IPS-15b (cell line): ENCODE results near the gene TEX2.
"Not testable (repeated sequence)": the region's sequence is repeated elsewhere in the genome, so short reads cannot be mapped to it uniquely, and the experiment has no call there.

Experiments used
- H3K27me3 ChIP-seq: one replicate; pipeline ENCODE4 v1.6.1; 2013; ENCODE audit warnings: low read length; ENCODE audit not compliant: control insufficient read depth, insufficient read depth
- H3K36me3 ChIP-seq: one replicate; pipeline ENCODE4 v1.6.1; 2013; ENCODE audit warnings: low read length; ENCODE audit not compliant: control insufficient read depth, insufficient read depth
- H3K4me1 ChIP-seq: one replicate; pipeline ENCODE4 v1.6.1; 2013; ENCODE audit warnings: mild to moderate bottlenecking, low read length; ENCODE audit not compliant: control insufficient read depth, insufficient read depth
- H3K4me3 ChIP-seq: one replicate; pipeline ENCODE4 v1.5.1; 2013; ENCODE audit warnings: low read depth, low read length
- H3K9ac ChIP-seq: one replicate; pipeline ENCODE4 v1.6.1; 2013; ENCODE audit warnings: low read depth, mild to moderate bottlenecking, low read length
- H3K9me3 ChIP-seq: one replicate; pipeline ENCODE4 v1.6.1; 2013; ENCODE audit warnings: mild to moderate bottlenecking, low read length; ENCODE audit not compliant: control insufficient read depth, insufficient read depth

Gene TEX2

GRCh38 chr17:64133546-64134215 lies 129.4 kb downstream of the TEX2 start:
- Histone ChIP-seq H3K36me3 (no peaks in the 10 kb centered on the region), H3K4me1 (no peaks in the 10 kb centered on the region), H3K9me3 (no peaks in the 10 kb centered on the region), H3K9ac (no peak overlapping the region), H3K4me3 (no peak overlapping the region), H3K27me3 (peaks cover 21% of the 10 kb centered on the region)

- no peaks in the 10 kb centered on the region for H3K9me3 ChIP-seq
- H3K4me1 ChIP-seq = no peaks in the 10 kb centered on the region
- no peak overlapping the region for H3K4me3 ChIP-seq
- H3K27me3 ChIP-seq = peaks cover 26% of the 10 kb centered on the region
- H3K36me3 ChIP-seq = no peaks in the 10 kb centered on the region
- no peak overlapping the region for H3K9ac ChIP-seq
Measured at GRCh38 chr17:64131606-64132270, 131.3 kb downstream of the TEX2 start.

- no peak overlapping the region for H3K9ac ChIP-seq
- no peaks in the 10 kb centered on the region for H3K9me3 ChIP-seq
- no peaks in the 10 kb centered on the region for H3K4me1 ChIP-seq
- H3K36me3 ChIP-seq = no peaks in the 10 kb centered on the region
- H3K4me3 ChIP-seq = peak overlapping the region; percentile 55
- H3K27me3 ChIP-seq = peaks cover 26% of the 10 kb centered on the region
Measured at GRCh38 chr17:64130559-64131001, 132.5 kb downstream of the TEX2 start.

- Histone ChIP-seq H3K4me1 (no peaks in the 10 kb centered on the region), H3K27me3 (peaks cover 26% of the 10 kb centered on the region), H3K9me3 (no peaks in the 10 kb centered on the region), H3K36me3 (no peaks in the 10 kb centered on the region), H3K4me3 (peak within 1 kb of the TSS; percentile 55), H3K9ac (peak within 1 kb of the TSS; percentile 70)
Measured at GRCh38 chr17:64129765-64130558, 133.1 kb downstream of the TEX2 start, which contains the start of gene ERN1. TSS of gene ERN1 (minus strand) at chr17:64130144. CDS start at chr17:64130029, 115 bp downstream.

GRCh38 chr17:64129515-64129764 lies 133.6 kb downstream of the TEX2 start:
- H3K27me3 ChIP-seq = peaks cover 26% of the 10 kb centered on the region
- no peaks in the 10 kb centered on the region for H3K36me3 ChIP-seq
- H3K4me3 ChIP-seq = peak overlapping the region; percentile 45
- H3K9ac ChIP-seq = peak overlapping the region; percentile 70
- no peaks in the 10 kb centered on the region for H3K4me1 ChIP-seq
- H3K9me3 ChIP-seq = no peaks in the 10 kb centered on the region

- H3K4me3 ChIP-seq = peak overlapping the region; percentile 45
- no peaks in the 10 kb centered on the region for H3K4me1 ChIP-seq
- H3K36me3 ChIP-seq = no peaks in the 10 kb centered on the region
- peaks cover 26% of the 10 kb centered on the region for H3K27me3 ChIP-seq
- H3K9ac ChIP-seq = peak overlapping the region; percentile 70
- H3K9me3 ChIP-seq = no peaks in the 10 kb centered on the region
Measured at GRCh38 chr17:64128787-64129514, 134.1 kb downstream of the TEX2 start.

- Histone ChIP-seq H3K9ac (no peak overlapping the region), H3K4me3 (no peak overlapping the region), H3K36me3 (no peaks in the 10 kb centered on the region), H3K4me1 (no peaks in the 10 kb centered on the region), H3K27me3 (peaks cover 26% of the 10 kb centered on the region), H3K9me3 (no peaks in the 10 kb centered on the region)
Measured at GRCh38 chr17:64126918-64127317, 136.1 kb downstream of the TEX2 start.

- no peak overlapping the region for H3K9ac ChIP-seq
- no peaks in the 10 kb centered on the region for H3K4me1 ChIP-seq
Measured at GRCh38 chr17:64125937-64126336, 137.1 kb downstream of the TEX2 start.

GRCh38 chr17:64124609-64125008 lies 138.5 kb downstream of the TEX2 start:
- Histone ChIP-seq H3K9ac (no peak overlapping the region), H3K36me3 (no peaks in the 10 kb centered on the region), H3K4me1 (no peaks in the 10 kb centered on the region), H3K4me3 (no peak overlapping the region), H3K27me3 (peaks cover 11% of the 10 kb centered on the region), H3K9me3 (no peaks in the 10 kb centered on the region)

More at GRCh38 chr17:64125937-64126336, 137.1 kb downstream of the TEX2 start:
- Histone ChIP-seq H3K27me3 (peaks cover 17% of the 10 kb centered on the region), H3K9me3 (no peaks in the 10 kb centered on the region), H3K36me3 (no peaks in the 10 kb centered on the region), H3K4me3 (no peak overlapping the region)

- Histone ChIP-seq H3K4me3 (no peak overlapping the region), H3K9ac (no peak overlapping the region), H3K4me1 (no peaks in the 10 kb centered on the region), H3K36me3 (no peaks in the 10 kb centered on the region), H3K27me3 (no peaks in the 10 kb centered on the region), H3K9me3 (no peaks in the 10 kb centered on the region)
Measured at GRCh38 chr17:64123114-64123513, 139.9 kb downstream of the TEX2 start.

- H3K9ac ChIP-seq, H3K9me3 ChIP-seq, H3K36me3 ChIP-seq, H3K4me1 ChIP-seq, H3K4me3 ChIP-seq, H3K27me3 ChIP-seq: not testable (repeated sequence)
Measured at GRCh38 chr17:64120972-64121786, 141.9 kb downstream of the TEX2 start.
